Suppressor macrophage treated with lipopolysaccharide for 4 hours (primary cell): ENCODE measurements around the gene GDAP2.

Source experiments
- DNase-seq: peaks from one replicate; pipeline ENCODE4 v3.0.0-alpha.2; 2020

Gene GDAP2

DNA sequence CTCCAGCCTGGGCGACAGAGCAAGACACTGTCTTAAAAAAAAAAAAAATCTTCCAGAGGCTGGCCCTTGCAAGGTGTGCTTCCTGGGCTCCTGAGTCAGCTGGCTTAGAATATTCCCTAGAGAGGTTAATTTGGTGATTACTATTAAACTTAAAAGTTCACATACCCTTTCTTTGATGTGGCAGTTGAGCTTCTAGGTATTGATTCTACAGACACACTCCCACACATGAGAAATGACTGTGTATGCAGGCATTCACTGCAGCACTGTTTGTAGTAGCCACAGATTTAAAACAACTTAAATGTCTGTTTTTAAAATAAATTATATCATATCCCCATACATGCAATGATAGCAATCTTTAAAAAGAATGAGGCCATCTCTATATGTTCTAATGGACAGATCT lies 93.4 kb downstream of the GDAP2 start:
- no peak for DNase-seq

DNA sequence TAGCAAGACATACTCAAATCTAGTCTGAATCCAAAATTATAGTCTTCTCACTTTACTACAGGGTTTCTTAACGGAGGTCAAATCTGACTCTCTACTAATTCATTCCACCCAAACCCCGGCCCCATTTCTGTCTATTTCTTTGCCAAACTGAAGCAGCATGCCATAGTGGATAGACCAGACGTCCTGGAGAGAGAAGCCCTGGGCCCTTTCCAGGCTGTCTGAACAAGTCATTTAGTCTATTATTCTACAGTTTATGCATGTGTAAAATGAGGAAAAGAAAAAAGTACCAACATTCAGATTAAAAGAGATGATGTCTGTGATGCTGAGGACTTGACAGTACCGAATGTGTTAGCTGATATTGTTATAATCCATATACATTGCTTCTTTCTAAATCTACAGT lies 95.0 kb downstream of the GDAP2 start:
- no peak for DNase-seq

DNA sequence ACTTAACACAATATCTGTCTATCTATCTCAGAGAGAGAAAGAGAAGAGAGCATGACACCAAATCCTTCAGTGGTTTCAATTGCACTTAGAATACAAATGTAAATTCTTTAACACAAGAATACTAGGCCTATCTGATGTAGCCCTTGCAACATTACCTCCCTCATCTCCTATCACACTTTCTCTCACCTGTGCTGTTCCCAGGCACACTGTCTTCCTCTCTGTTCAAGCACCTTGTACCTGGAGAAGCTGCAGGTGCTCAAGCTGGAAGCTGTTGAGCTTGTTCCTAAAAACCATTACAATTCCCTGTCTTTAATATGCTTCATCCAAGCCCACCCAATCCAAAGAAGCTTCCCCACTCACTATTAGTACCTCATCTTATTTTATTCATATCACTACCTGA lies 97.0 kb downstream of the GDAP2 start:
- no peak for DNase-seq

DNA sequence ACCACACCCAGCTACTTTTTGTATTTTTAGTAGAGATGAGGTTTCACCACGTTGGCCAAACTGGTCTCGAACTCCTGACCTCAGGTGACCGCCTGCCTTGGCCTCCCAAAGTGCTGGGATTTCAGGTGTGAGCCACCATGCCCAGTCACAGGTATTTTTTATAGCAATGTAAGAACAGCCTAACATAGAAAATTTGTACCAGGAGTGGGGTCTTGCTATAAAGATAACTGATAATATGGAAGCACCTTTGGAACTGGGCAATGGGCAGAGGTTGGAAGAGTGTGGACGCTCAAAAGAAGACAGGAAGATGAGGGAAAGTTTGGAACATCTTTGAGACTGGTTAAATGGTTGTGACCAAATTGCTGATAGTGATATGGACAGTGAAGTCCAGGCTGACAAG lies 99.2 kb downstream of the GDAP2 start:
- DNase-seq = no peak

DNA sequence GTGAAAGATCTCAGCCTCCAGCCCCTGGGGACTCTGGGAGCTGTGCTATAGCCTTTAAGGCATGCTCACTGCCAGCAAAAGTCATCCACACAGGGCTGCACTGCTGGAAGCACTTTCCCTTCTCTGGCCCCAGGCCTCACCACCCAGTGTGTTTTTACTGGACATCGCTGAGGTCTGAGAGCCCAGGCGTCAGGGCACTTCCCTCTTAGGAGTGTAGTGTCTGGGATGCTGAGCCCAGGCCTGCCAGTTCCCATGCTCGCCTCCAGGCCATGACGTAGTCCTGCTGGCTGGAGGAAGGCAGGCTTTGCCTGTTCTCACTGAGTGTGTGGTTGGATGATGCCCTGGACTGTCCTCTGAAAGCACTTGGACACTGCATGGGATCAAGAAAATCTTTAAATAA lies 101.2 kb downstream of the GDAP2 start:
- no peak for DNase-seq

DNA sequence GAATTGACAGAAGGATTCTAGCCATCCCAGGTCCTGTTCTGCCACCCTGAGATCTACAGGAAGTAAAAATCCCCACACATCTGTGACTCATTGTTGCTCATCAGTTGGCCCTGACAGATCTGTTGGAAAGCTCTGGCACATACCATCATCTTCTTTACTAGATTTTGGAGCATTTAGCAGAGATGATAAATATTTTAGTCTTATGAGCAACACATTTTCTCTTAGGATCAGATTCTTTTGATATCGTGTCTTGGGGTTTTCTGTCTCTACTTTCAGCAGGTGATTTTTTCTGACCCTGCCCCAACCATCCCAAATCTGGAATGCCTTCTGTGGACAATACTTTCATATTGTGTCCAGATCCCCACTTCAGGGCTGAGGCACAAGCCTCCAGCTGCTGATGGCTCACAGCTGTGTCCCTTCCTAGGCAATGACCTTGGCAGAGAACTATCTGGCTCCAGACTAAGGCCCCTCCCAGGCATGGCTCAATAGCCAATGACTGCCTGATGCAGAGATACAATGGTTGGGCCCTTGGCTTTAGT lies 102.8 kb downstream of the GDAP2 start:
- peak; percentile 28 for DNase-seq

DNA sequence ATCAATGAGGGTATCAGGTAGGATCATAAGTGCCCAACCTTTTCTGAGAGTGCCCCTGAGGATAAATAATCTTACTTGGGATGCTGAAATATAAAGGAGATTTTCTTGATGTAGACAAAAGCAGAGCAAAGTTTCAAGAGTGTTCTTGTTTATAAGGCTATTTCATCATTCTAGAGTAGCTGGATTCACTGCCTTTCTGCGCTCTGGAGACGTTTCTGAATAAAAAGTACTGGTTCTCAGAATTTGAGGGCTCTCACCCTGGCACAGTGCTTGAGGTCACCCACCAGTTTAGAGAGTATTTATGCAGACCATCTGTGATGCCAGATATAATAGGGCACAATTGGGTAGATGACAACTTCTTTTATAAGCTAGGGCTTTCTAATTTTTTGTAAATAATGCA lies 103.3 kb downstream of the GDAP2 start:
- DNase-seq = no peak

DNA sequence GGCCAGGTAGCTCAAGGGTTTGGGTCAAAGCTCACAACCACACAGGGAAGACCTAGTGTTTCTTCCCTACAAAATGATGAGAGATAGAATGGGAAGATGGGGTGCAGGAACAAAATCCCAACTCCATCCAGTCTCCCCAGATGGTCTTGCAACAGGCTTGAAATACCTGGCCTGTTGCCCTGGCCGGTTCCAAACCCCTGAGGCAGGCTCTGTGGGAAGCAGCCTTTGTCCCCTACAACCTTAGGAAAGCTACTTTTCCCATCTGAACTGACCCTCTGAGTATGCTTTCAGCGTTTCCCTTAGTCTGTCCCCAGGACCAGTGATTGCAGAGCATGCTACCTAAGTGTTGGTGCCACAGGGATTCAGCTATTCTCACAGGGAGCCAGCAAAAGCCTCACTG lies 104.0 kb downstream of the GDAP2 start:
- no peak for DNase-seq

DNA sequence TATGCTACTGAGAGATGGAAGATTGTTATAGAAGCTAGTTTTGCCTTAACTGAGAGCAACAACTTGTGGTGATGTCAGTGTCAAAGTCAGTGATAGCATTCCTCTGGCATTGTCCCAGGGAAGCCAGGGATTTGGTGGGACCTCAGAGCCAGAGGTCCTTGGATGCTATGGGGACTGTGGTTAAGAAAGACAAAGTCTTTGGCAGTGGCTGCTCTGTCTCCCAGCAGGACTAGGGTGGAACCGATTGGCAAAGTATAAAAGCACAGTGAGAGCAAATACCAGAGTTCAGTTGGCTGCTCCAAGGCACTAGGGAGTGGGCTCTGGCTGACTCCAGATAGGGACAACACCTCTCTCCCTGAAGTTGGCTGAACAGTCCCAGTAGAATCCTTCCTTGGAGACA lies 104.8 kb downstream of the GDAP2 start:
- no peak for DNase-seq

DNA sequence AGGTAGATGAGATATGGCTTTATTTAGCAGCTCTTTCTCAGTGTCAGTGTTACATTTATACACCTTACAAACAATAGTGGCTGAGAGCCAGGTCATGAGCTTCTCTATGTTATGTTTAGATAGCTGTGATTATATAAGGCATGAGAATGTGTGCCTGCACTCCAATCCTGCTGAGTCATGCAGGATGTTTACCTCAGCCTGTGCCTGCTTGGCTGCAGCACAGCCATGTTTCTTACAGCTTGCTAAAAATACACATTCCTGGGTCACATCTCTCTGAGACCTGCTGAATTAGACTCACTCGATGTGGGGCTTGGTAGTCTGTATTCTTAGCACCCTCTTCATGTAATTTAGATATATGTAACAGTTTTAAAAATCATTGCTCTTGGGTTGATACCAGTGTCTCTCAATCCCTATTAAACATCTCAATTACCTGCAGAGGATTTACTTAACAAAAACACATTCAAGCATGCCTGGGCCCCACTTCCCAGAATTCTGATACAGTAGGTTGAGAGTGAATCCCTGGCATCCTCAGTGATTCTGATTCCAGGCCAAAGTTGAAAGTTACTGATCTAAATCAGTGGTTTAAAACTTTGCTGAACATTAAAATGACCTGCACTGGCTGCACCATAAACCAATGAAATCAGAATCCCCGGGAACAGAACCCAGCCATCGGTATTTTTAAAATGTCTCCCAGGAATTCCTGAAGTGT lies 107.5 kb downstream of the GDAP2 start:
- DNase-seq = no peak

DNA sequence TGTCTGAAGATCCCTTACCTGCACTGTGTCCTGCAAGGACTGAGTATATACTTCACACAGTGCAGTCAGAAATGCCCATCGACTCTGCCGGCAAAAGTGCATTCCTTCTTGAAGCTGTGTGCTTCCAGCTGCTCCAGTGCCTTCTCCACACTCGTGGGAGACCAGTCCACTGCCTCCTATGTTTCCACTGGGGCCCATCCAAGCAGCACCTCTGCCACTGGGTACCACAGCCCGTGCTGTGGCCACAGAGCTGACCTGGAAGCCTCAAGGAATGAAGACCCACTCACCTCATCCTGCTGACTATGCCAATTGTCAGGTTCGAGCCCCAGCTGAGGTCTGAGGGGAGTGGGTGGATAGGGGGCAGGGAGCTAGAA lies 108.1 kb downstream of the GDAP2 start:
- no peak for DNase-seq

DNA sequence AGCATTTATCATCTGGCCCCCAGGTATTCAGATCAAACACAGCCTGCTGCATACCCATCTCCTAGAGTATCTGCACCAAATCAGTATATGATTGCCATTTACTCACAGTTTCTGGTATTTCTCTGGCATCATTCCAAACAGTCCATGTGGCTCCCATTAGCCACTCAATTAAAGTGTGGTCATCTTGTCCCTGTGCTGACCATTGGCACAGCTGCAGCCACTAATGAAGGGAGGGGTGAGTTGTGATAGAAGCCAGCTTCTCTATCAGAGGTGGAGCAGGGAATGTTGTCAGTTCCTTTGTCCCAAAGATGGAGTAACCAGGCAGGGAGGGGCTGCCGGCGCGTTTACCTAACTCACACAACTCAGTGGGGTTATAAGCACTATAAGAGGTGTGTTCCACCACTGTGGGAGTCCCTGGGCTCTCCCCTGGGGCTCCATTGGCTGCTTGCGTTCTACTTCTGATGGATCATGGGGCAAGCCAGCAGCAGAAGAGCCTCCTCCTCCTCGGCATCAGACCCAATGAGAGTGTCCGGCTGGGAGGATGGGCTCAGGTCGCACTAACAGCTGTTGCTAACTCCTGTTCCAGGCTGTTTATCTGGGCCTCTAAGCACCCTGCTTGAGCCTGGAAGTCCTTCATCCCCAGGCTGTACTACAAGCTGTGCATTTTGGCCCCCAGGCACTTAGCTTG lies 108.6 kb downstream of the GDAP2 start:
- DNase-seq = no peak

DNA sequence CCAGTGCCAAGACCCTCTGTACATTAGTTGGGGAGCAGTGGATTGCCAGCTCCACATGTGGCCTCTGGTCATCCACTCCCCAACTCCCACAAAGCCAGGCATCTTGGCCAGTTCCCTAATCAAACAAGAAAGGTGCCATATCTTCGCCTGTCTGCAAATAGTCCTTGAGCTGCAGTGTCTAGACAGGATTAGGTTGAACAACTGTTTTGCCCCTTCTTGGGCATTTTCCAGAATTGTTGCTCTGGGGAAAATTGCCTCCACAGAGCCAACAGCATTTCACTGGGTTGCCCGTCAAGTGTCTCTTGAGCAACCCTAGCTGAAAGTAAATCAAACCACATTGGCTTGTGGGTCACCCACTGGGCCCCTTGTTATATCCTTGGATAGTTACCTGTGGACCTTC lies 109.3 kb downstream of the GDAP2 start:
- DNase-seq = no peak

DNA sequence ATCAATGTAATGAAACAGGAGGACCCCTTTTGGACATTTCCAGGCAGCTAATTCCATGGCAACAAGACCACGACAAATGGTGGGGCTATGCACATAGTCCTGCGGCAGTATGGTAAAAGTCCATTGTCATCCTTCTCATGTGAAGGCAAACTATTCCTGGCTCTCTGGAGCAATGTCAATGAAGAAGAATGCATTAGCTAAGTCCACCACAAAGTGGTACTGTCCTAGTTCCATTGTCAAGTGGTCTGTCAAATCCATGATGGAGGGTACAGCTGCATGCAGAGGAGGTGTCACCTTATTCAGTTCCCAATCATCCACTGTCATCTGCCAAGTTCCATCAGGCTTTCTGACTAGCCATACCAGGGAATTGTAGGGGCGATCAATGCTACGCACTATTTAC lies 110.1 kb downstream of the GDAP2 start:
- no peak for DNase-seq

DNA sequence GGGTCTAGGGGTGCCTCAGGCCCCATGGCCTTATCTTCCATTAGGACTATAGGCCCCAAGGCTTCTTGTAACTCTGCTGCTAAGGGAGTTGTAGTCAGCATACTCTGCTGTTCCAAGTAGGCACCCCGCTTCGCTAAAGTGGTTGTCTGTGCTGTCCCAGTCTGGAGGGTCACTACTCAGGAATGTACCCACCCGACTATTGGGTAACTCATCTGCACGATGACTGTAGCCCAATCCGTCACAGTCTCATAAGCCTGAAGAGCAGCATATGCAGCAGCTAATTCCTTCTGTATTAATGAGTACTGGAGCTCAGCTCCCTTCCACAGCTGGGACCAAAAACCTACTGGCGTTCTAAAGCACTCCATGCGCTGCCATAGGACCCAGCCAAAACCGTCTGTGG lies 111.0 kb downstream of the GDAP2 start:
- no peak for DNase-seq

DNA sequence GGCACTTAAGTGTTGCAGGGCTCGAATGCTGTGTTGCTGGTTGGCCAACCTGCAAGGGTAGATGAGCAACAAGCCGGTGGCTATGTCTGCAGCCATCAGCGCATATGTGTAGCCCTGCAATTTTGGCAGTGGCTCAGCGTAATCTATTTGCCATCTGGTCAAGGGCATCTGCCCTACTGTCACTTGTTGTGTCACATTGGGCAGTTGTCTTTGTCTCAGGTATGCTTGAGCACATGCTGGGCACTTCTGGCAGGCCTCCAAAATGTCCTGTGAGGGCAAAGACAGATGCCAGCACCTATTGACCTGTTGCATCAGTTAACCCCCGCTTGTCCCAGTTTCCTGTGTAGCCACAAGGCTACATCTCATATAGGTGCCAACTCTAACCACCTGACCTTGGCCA lies 111.8 kb downstream of the GDAP2 start:
- DNase-seq = no peak

DNA sequence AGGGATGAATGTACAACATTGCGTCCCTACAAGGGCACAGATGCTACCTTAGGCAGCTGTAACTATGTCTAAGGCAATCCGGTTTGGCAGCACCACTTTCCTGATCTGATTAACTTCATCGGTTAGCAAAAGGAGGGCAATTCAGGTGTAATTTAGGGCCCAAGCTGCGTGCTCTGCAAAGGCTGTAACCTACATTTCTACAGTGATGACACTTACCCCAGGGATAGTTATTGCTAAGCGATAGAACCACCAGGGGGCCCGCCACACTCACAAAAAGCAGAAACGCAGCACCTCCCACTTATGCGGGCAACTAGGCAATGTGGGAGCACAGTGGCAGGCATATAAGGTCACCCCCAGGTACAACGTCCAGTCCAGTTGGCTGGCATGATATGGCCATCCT lies 113.5 kb downstream of the GDAP2 start:
- no peak for DNase-seq

DNA sequence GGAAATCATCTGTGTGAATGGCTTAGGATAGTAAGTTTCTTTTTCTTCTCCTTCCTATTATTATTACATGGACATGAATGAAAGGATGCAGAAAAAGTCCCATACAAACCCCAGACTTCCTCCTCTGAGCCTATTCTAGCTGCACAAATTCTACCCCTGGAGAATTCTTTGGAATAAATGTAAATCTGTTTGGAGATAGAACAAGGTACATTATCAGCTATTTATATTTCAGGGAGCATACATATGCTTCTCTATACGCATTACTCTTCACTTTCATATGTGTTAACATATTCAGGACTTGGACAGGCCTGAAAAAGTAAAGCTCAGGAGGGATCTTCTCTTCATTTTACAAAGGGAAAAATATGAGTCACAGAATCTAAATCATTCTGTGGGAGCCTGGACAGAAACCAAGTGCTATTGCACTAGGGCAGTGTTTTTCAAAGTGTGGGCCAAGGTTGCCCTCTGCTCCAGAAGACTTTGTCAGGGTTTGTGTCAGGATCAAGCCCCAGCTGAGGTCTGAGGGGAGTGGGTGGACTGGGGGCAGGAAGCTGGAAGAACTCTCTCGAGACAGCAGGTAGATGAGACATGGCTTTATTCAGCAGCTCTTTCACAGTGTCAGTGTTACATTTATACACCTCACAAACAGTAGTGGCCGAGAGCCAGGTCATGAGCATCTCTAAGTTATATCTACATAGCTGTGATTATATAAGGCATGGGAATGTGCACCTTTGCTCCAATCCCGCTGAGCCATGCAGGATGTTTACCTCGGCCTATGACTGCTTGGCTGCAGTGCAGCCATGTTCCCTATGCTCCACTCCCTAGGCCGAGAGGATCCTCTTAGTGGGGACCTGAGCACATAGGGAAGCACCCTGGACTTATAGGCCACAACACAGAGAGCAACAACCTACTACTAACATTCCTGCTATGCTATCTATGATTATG lies 114.3 kb downstream of the GDAP2 start:
- no peak for DNase-seq
